K562 (cell line): ENCODE data around the gene CD164L2. TPM values are rescaled to one million over a fixed set of nuclear protein-coding genes. Genes with fewer than 3 reads are reported as not detected.

Experiments
- ARID2 ChIP-seq: fragments of 450-650 bp; IDR thresholded peaks from 2 replicates; pipeline ENCODE4 v1.6.1; 2017; ENCODE audit warnings: antibody characterized with exemption, mild to moderate bottlenecking
- ATF1 ChIP-seq, 2 experiments: fragments of 450-650 bp in 1 of 2; IDR thresholded peaks; 2 replicates each; pipeline ENCODE4 v1.6.1; 2016; ENCODE audit warnings: missing compliant biosample characterization in 1 of 2, missing genetic modification characterization in 1 of 2
- CEBPB ChIP-seq: fragments of 450-650 bp; IDR thresholded peaks from 2 replicates; pipeline ENCODE4 v1.6.1; 2016; ENCODE audit warnings: missing genetic modification characterization, missing compliant biosample characterization
- EZH2 ChIP-seq: IDR thresholded peaks from 2 replicates; pipeline ENCODE4 v1.6.1; 2012; ENCODE audit warnings: low read depth, mild to moderate bottlenecking, inconsistent platforms, low read length, borderline replicate concordance
- KLF6 ChIP-seq: fragments of 250-450 bp; sonication (Bioruptor Pico); IDR thresholded peaks from 2 replicates; pipeline ENCODE4 v1.4.0; 2020; ENCODE audit warnings: mild to moderate bottlenecking, moderate library complexity, borderline replicate concordance
- MECOM ChIP-seq: fragments of 250-450 bp; sonication (Bioruptor Pico); IDR thresholded peaks from 2 replicates; pipeline ENCODE4 v1.8.0; 2022; ENCODE audit warnings: inconsistent platforms
- MXI1 ChIP-seq: IDR thresholded peaks from 2 replicates; pipeline ENCODE4 v1.6.1; 2011; ENCODE audit warnings: low read depth, mild to moderate bottlenecking, improper control_type of control experiment, low read length
- PHTF2 ChIP-seq: fragments of 250-450 bp; sonication (Bioruptor Pico); IDR thresholded peaks from 2 replicates; pipeline ENCODE4 v1.5.0; 2021; ENCODE audit warnings: mild to moderate bottlenecking
- PRDM10 ChIP-seq: fragments of 450-650 bp; IDR thresholded peaks from 2 replicates; pipeline ENCODE4 v1.6.1; 2018; ENCODE audit not compliant: partially characterized antibody
- RBM17 ChIP-seq: fragments of 200-400 bp; formaldehyde crosslinking; IDR thresholded peaks from 2 replicates; pipeline ENCODE4 v1.6.1; 2017; ENCODE audit warnings: low read depth, mild to moderate bottlenecking, low read length, borderline replicate concordance
- SIN3B ChIP-seq: fragments of 450-650 bp; IDR thresholded peaks from 2 replicates; pipeline ENCODE4 v1.6.1; 2017; ENCODE audit warnings: low read depth, mild to moderate bottlenecking, moderate library complexity
- SP1 ChIP-seq: sonication (generic); formaldehyde crosslinking; IDR thresholded peaks from 2 replicates; pipeline ENCODE4 v1.8.1; 2022; ENCODE audit warnings: mild to moderate bottlenecking, missing genetic modification reagents
- YBX1 ChIP-seq: fragments of 450-650 bp; IDR thresholded peaks from 2 replicates; pipeline ENCODE4 v1.7.1; 2016; ENCODE audit warnings: mild to moderate bottlenecking
- ZBTB1 ChIP-seq: sonication (generic); formaldehyde crosslinking; IDR thresholded peaks from 2 replicates; pipeline ENCODE4 v1.8.1; 2023; ENCODE audit warnings: missing genetic modification reagents, low read depth, mild to moderate bottlenecking, borderline replicate concordance
- ZNF3 ChIP-seq: fragments of 250-450 bp; sonication (Bioruptor Pico); IDR thresholded peaks from 2 replicates; pipeline ENCODE4 v1.5.0; 2021; ENCODE audit warnings: mild to moderate bottlenecking, moderate library complexity
- ZNF79 ChIP-seq: fragments of 250-450 bp; sonication (Bioruptor Pico); IDR thresholded peaks from 2 replicates; pipeline ENCODE4 v1.4.0; 2020; ENCODE audit warnings: low read depth, mild to moderate bottlenecking, moderate library complexity
- polyA plus RNA-seq, 8 experiments: library from polyadenylated mRNA; depleted of rRNA in 4 of 8; stranded (reverse) in 5 of 8; unstranded in 3 of 8; fragments of >200 nt; fragmentation: Nextera tagmentation in 2 of 8; fragmentation: Illumina TruSeq in 1 of 8; extraction: Ambion mirVana in 2 of 8; extraction: Trizol in 1 of 8; gene quantifications; 2 replicates each; pipeline versions ENCODE4 v1.2.1 to v1.2.3, GENCODE V29; 2011 to 2014; ENCODE audit warnings: inconsistent platforms in 1 of 8, missing spikeins in 1 of 8
- total RNA-seq, 7 experiments: library from RNA; depleted of rRNA in 6 of 7; stranded (reverse); fragments of >200 nt in 6 of 7; fragmentation: Illumina TruSeq in 2 of 7; extraction: Trizol in 2 of 7; gene quantifications; 2 replicates each; pipeline versions ENCODE4 v1.2.1 to v1.2.3, GENCODE V29; 2011 to 2021; ENCODE audit warnings: low replicate concordance in 1 of 7
- TF ChIP-seq, protein P1 (sequence below): fragments of 250-450 bp; sonication (Bioruptor Pico); IDR thresholded peaks from 2 replicates; pipeline ENCODE4 v1.9.0; 2021; ENCODE audit warnings: mild to moderate bottlenecking
- TF ChIP-seq, protein P2 (sequence below): fragments of 250-450 bp; sonication (Bioruptor Pico); IDR thresholded peaks from 2 replicates; pipeline ENCODE4 v1.5.0; 2021
- TF ChIP-seq, protein P3 (sequence below), 2 experiments: IDR thresholded peaks; 2 replicates each; pipeline ENCODE4 v1.6.1; 2011; ENCODE audit warnings: borderline replicate concordance in 1 of 2, control low read depth in 1 of 2, low read depth in 1 of 2, low read length in 1 of 2, mild to moderate bottlenecking in 1 of 2, mixed read lengths in 1 of 2, moderate library complexity in 1 of 2; ENCODE audit not compliant: insufficient read depth in 1 of 2, insufficient read length in 1 of 2, poor library complexity in 1 of 2, severe bottlenecking in 1 of 2; ENCODE audit errors: extremely low read depth in 1 of 2

Gene CD164L2
- total and polyA plus RNA-seq, 9 of the 15 experiments (the other 6 are each of a cell fraction or from before 2014, with no cell fraction given) = 0.08 to 0.92 (median 0.38) TPM; not detected in 1

DNA sequence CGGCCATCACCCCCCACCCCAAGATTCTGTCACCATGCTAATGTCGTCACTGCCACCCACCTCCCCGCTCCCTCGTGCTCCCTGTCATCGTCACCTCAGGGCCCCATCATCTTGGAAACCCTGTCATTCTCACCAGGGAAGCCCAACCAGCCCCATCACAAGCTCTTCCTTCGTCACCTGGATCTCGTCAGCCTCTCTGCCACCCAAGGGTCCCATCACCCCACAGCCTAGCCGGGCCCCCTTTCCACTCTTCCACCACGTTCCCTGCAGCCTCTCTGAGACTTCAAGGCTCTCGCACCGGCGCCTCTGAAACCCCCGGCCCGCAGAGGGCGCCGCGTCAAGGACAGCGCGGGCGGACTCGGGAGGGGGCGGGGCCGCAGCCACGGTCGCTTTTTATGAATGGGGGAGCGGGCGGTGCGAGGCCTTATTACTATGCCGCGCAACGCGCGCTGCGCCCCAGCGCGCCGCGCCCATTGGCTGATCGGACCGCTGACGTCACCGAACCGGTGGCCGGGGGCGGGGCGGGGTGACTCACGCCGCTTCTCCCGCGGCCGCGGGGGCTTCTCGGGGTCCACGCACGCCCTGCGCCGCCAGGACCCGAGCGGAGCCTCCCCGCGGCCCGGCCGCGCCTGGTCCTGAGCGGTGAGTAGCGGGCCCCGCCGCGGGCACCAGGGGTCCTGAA lies 9.1 kb upstream of the CD164L2 start, which contains the start of gene GPR3 (continued):
- TF ChIP-seq PRDM10 (peak; percentile 34), RBM17 (no peak), YBX1 (no peak), KLF6 (CRISPR knock-in tag) (no peak), CEBPB (tag) (no peak), EZH2 (no peak), ZBTB1 (CRISPR knock-in tag) (no peak; the same call in 1 of the 2 replicates), SP1 (peak; percentile 90), MECOM (CRISPR knock-in tag) (no peak), ZNF79 (CRISPR knock-in tag) (no peak), SIN3B (peak; percentile 60), MXI1 (no peak), PHTF2 (CRISPR knock-in tag) (no peak), ATF1 (CRISPR knock-in tag; IDR thresholded peaks at IDR 0.05) (peak; percentile 67), ATF1 (tag; IDR thresholded peaks at IDR 0.05) (peak; percentile 98), ARID2 (no peak), ZNF3 (CRISPR knock-in tag) (no peak)
- TF ChIP-seq, protein P1, sequence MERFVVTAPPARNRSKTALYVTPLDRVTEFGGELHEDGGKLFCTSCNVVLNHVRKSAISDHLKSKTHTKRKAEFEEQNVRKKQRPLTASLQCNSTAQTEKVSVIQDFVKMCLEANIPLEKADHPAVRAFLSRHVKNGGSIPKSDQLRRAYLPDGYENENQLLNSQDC (CRISPR knock-in tag) = no peak
- TF ChIP-seq, protein P2, sequence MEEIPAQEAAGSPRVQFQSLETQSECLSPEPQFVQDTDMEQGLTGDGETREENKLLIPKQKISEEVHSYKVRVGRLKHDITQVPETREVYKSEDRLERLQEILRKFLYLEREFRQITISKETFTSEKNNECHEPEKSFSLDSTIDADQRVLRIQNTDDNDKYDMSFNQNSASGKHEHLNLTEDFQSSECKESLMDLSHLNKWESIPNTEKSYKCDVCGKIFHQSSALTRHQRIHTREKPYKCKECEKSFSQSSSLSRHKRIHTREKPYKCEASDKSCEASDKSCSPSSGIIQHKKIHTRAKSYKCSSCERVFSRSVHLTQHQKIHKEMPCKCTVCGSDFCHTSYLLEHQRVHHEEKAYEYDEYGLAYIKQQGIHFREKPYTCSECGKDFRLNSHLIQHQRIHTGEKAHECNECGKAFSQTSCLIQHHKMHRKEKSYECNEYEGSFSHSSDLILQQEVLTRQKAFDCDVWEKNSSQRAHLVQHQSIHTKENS (CRISPR knock-in tag) = no peak
- TF ChIP-seq, protein P3, sequence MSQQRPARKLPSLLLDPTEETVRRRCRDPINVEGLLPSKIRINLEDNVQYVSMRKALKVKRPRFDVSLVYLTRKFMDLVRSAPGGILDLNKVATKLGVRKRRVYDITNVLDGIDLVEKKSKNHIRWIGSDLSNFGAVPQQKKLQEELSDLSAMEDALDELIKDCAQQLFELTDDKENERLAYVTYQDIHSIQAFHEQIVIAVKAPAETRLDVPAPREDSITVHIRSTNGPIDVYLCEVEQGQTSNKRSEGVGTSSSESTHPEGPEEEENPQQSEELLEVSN (IDR thresholded peaks at IDR 0.05; ENCODE audit: borderline replicate concordance in 1 of 2, extremely low read depth in 1 of 2, insufficient read depth in 1 of 2, insufficient read length in 1 of 2, low read depth in 1 of 2, low read length in 1 of 2, poor library complexity in 1 of 2, severe bottlenecking in 1 of 2) = peak; percentile 40 to 93
